ENCODE data around the gene PF4V1.

PF4V1 gene

GRCh38 chr4:73853246-73853704 lies at the start of gene PF4V1:
Gene PF4V1, plus strand, starts transcription at chr4:73853296. Its CDS starts 67 bp downstream, at chr4:73853363.
- FAIRE-seq = no peak
- TF ChIP-seq POLR2A (IDR thresholded peaks at IDR 0.05; ENCODE audit: low read depth, low read length) = no peak
- DNase-seq (ENCODE audit: insufficient read length, low spot score) = no peak

GRCh38 chr4:73810191-73810590 lies 42.9 kb upstream of the PF4V1 start:
- TF ChIP-seq POLR2A (IDR thresholded peaks at IDR 0.05; ENCODE audit: low read depth, low read length) = no peak
- DNase-seq (ENCODE audit: insufficient read length, low spot score) = no peak
- no peak for FAIRE-seq

- FAIRE-seq = no peak
- DNase-seq (ENCODE audit: insufficient read length, low spot score) = no peak
- no peak for TF ChIP-seq POLR2A (IDR thresholded peaks at IDR 0.05; ENCODE audit: low read depth, low read length)
Measured at GRCh38 chr4:73811841-73812240, 41.3 kb upstream of the PF4V1 start.

GRCh38 chr4:73814679-73815078 lies 38.4 kb upstream of the PF4V1 start:
- FAIRE-seq (no peak), DNase-seq (ENCODE audit: insufficient read length, low spot score) (no peak)
- TF ChIP-seq POLR2A (IDR thresholded peaks at IDR 0.05; ENCODE audit: low read depth, low read length) = no peak

- no peak for TF ChIP-seq POLR2A (IDR thresholded peaks at IDR 0.05; ENCODE audit: low read depth, low read length)
- FAIRE-seq (no peak), DNase-seq (ENCODE audit: insufficient read length, low spot score) (no peak)
Measured at GRCh38 chr4:73815145-73815544, 38.0 kb upstream of the PF4V1 start.

GRCh38 chr4:73816814-73817213 lies 36.3 kb upstream of the PF4V1 start:
- no peak for DNase-seq (ENCODE audit: insufficient read length, low spot score)
- peak; percentile 52 for FAIRE-seq
- no peak for TF ChIP-seq POLR2A (IDR thresholded peaks at IDR 0.05; ENCODE audit: low read depth, low read length)

- FAIRE-seq (no peak), DNase-seq (ENCODE audit: insufficient read length, low spot score) (no peak)
- no peak for TF ChIP-seq POLR2A (IDR thresholded peaks at IDR 0.05; ENCODE audit: low read depth, low read length)
Measured at GRCh38 chr4:73817341-73817740, 35.8 kb upstream of the PF4V1 start.

- DNase-seq (ENCODE audit: insufficient read length, low spot score) (no peak), FAIRE-seq (no peak)
- no peak for TF ChIP-seq POLR2A (IDR thresholded peaks at IDR 0.05; ENCODE audit: low read depth, low read length)
Measured at GRCh38 chr4:73821325-73821724, 31.8 kb upstream of the PF4V1 start.

- FAIRE-seq = no peak
- DNase-seq (ENCODE audit: insufficient read length, low spot score) = no peak
- no peak for TF ChIP-seq POLR2A (IDR thresholded peaks at IDR 0.05; ENCODE audit: low read depth, low read length)
Measured at GRCh38 chr4:73822389-73822788, 30.7 kb upstream of the PF4V1 start.

GRCh38 chr4:73822812-73823504 lies 30.1 kb upstream of the PF4V1 start:
- no peak for TF ChIP-seq POLR2A (IDR thresholded peaks at IDR 0.05; ENCODE audit: low read depth, low read length)
- FAIRE-seq = no peak
- no peak for DNase-seq (ENCODE audit: insufficient read length, low spot score)

- TF ChIP-seq POLR2A (IDR thresholded peaks at IDR 0.05; ENCODE audit: low read depth, low read length) = no peak
- FAIRE-seq = no peak
- DNase-seq (ENCODE audit: insufficient read length, low spot score) = no peak
Measured at GRCh38 chr4:73823760-73824159, 29.3 kb upstream of the PF4V1 start.

GRCh38 chr4:73828956-73829355 lies 24.1 kb upstream of the PF4V1 start:
- TF ChIP-seq POLR2A (IDR thresholded peaks at IDR 0.05; ENCODE audit: low read depth, low read length) = no peak
- no peak for DNase-seq (ENCODE audit: insufficient read length, low spot score)

GRCh38 chr4:73831569-73831968 lies 21.5 kb upstream of the PF4V1 start:
- no peak for TF ChIP-seq POLR2A (IDR thresholded peaks at IDR 0.05; ENCODE audit: low read depth, low read length)
- DNase-seq (ENCODE audit: insufficient read length, low spot score) = no peak
- FAIRE-seq = no peak

More at GRCh38 chr4:73828956-73829355, 24.1 kb upstream of the PF4V1 start:
- no peak for FAIRE-seq

- FAIRE-seq (no peak), DNase-seq (ENCODE audit: insufficient read length, low spot score) (no peak)
- TF ChIP-seq POLR2A (IDR thresholded peaks at IDR 0.05; ENCODE audit: low read depth, low read length) = no peak
Measured at GRCh38 chr4:73832651-73833237, 20.4 kb upstream of the PF4V1 start.

Data from H54 (cell line).